ENCODE measurements around the gene TBCD.
"Not testable (repeated sequence)": the region's sequence is repeated elsewhere in the genome, so short reads cannot be mapped to it uniquely, and the experiment has no call there.

TBCD gene

GRCh38 chr17:82957961-82958561 is 206.2 kb downstream of the TBCD start:
- Histone ChIP-seq H4K20me1 (no peaks in the 10 kb centered on the region), H3K4me2 (no peak overlapping the region), H3K27me3 (peaks cover 12% of the 10 kb centered on the region; the same call in 1 of the 2 replicates), H3K9ac (no peak overlapping the region), H3K4me1 (peaks cover 41% of the 10 kb centered on the region), H3K9me3 (peaks cover 33% of the 10 kb centered on the region), H3K27ac (no peak overlapping the region), H3K4me3 (no peak overlapping the region), H3K36me3 (peaks cover 18% of the 10 kb centered on the region; the same call in 1 of the 2 replicates)
- no peak for TF ChIP-seq Cebpa-rat (IDR thresholded peaks at IDR 0.05)

GRCh38 chr17:82959242-82959930 is 207.5 kb downstream of the TBCD start:
- H3K36me3 ChIP-seq: peaks cover 18% of the 10 kb centered on the region; the same call in 1 of the 2 replicates
- no peak overlapping the region for H3K4me2 ChIP-seq
- H3K4me3 ChIP-seq: no peak overlapping the region
- no peaks in the 10 kb centered on the region for H4K20me1 ChIP-seq
- H3K27ac ChIP-seq: no peak overlapping the region
- peaks cover 23% of the 10 kb centered on the region for H3K9me3 ChIP-seq
- H3K27me3 ChIP-seq: peaks cover 12% of the 10 kb centered on the region; the same call in 1 of the 2 replicates
- peaks cover 54% of the 10 kb centered on the region for H3K4me1 ChIP-seq
- TF ChIP-seq Cebpa-rat (IDR thresholded peaks at IDR 0.05): no peak
- H3K9ac ChIP-seq: no peak overlapping the region

GRCh38 chr17:82959990-82960418 is 208.1 kb downstream of the TBCD start:
- peaks cover 12% of the 10 kb centered on the region; the same call in 1 of the 2 replicates for H3K27me3 ChIP-seq
- no peak overlapping the region for H3K4me2 ChIP-seq
- no peak overlapping the region for H3K9ac ChIP-seq
- peaks cover 60% of the 10 kb centered on the region for H3K4me1 ChIP-seq
- no peak overlapping the region for H3K4me3 ChIP-seq
- no peak for TF ChIP-seq Cebpa-rat (IDR thresholded peaks at IDR 0.05)
- no peaks in the 10 kb centered on the region for H4K20me1 ChIP-seq
- no peak overlapping the region for H3K27ac ChIP-seq
- peaks cover 17% of the 10 kb centered on the region for H3K9me3 ChIP-seq
- peaks cover 18% of the 10 kb centered on the region; the same call in 1 of the 2 replicates for H3K36me3 ChIP-seq

GRCh38 chr17:82960419-82961271 is 208.8 kb downstream of the TBCD start:
- Histone ChIP-seq H3K27me3 (peaks cover 12% of the 10 kb centered on the region; the same call in 1 of the 2 replicates), H3K9ac (no peak overlapping the region), H3K9me3 (peaks cover 10% of the 10 kb centered on the region), H3K4me2 (peak overlapping the region; percentile 97), H4K20me1 (no peaks in the 10 kb centered on the region), H3K4me1 (peaks cover 67% of the 10 kb centered on the region), H3K4me3 (no peak overlapping the region), H3K36me3 (peaks cover 18% of the 10 kb centered on the region; the same call in 1 of the 2 replicates), H3K27ac (no peak overlapping the region)
- no peak for TF ChIP-seq Cebpa-rat (IDR thresholded peaks at IDR 0.05)

- peak overlapping the region; percentile 97 for H3K4me2 ChIP-seq
- H3K27ac ChIP-seq: no peak overlapping the region
- no peak for TF ChIP-seq Cebpa-rat (IDR thresholded peaks at IDR 0.05)
These were observed 209.7 kb downstream of the TBCD start for GRCh38 chr17:82961366-82962162.

GRCh38 chr17:82962163-82962720 is 210.4 kb downstream of the TBCD start:
- Histone ChIP-seq H4K20me1 (no peaks in the 10 kb centered on the region), H3K4me2 (peak overlapping the region; percentile 97), H3K9me3 (no peaks in the 10 kb centered on the region), H3K27me3 (peaks cover 12% of the 10 kb centered on the region; the same call in 1 of the 2 replicates), H3K36me3 (0 out of 2 replicates have a peak, but pooled peaks cover 6% of the 10 kb centered on the region), H3K27ac (no peak overlapping the region), H3K4me1 (peaks cover 78% of the 10 kb centered on the region), H3K4me3 (no peak overlapping the region), H3K9ac (no peak overlapping the region)
- TF ChIP-seq Cebpa-rat (IDR thresholded peaks at IDR 0.05): no peak

More at GRCh38 chr17:82961366-82962162, 209.7 kb downstream of the TBCD start:
- Histone ChIP-seq H3K27me3 (peaks cover 12% of the 10 kb centered on the region; the same call in 1 of the 2 replicates), H4K20me1 (no peaks in the 10 kb centered on the region), H3K36me3 (peaks cover 12% of the 10 kb centered on the region; the same call in 1 of the 2 replicates), H3K4me3 (no peak overlapping the region), H3K9me3 (peaks cover 3% of the 10 kb centered on the region; the same call in 1 of the 2 replicates), H3K4me1 (peaks cover 76% of the 10 kb centered on the region), H3K9ac (no peak overlapping the region)

GRCh38 chr17:82963104-82963950 is 211.5 kb downstream of the TBCD start:
- H3K4me2 ChIP-seq: peak overlapping the region; percentile 97

GRCh38 chr17:82964451-82964850 is 212.6 kb downstream of the TBCD start:
- H3K4me1 ChIP-seq: peaks cover 89% of the 10 kb centered on the region

More at GRCh38 chr17:82963104-82963950, 211.5 kb downstream of the TBCD start:
- no peaks in the 10 kb centered on the region for H4K20me1 ChIP-seq
- H3K9me3 ChIP-seq: no peaks in the 10 kb centered on the region
- 0 out of 2 replicates have a peak, but pooled peaks cover 6% of the 10 kb centered on the region for H3K36me3 ChIP-seq
- peak overlapping the region; percentile 47 for H3K27ac ChIP-seq
- peak overlapping the region; percentile 53 for H3K4me3 ChIP-seq
- TF ChIP-seq Cebpa-rat (IDR thresholded peaks at IDR 0.05): no peak
- peaks cover 12% of the 10 kb centered on the region; the same call in 1 of the 2 replicates for H3K27me3 ChIP-seq
- peaks cover 78% of the 10 kb centered on the region for H3K4me1 ChIP-seq
- H3K9ac ChIP-seq: peak overlapping the region; percentile 58; the same call in 1 of the 2 replicates

More at GRCh38 chr17:82964451-82964850, 212.6 kb downstream of the TBCD start:
- H3K9ac ChIP-seq, H3K9me3 ChIP-seq, H4K20me1 ChIP-seq, H3K4me3 ChIP-seq, H3K27ac ChIP-seq, H3K36me3 ChIP-seq: not testable (repeated sequence)
- peaks cover 12% of the 10 kb centered on the region; the same call in 1 of the 2 replicates for H3K27me3 ChIP-seq
- H3K4me2 ChIP-seq: peak overlapping the region; percentile 97
